GM19397 (cell line): ENCODE results near the gene SPATA6L.
A peak's percentile ranks its signal among the peaks of the same experiment; 100 is the strongest.

Experiments
- ATAC-seq: cut with Tn5 transposase; IDR thresholded peaks from one replicate; pipeline ENCODE4 v1.9.1; 2021; ENCODE audit warnings: mild to moderate bottlenecking, moderate library complexity; ENCODE audit not compliant: unreplicated experiment

Gene SPATA6L

GRCh38 chr9:4590430-4591122 is 75.7 kb downstream of the SPATA6L start:
- ATAC-seq = no peak

- no peak for ATAC-seq
These were observed 77.6 kb downstream of the SPATA6L start for GRCh38 chr9:4588721-4589120.

- no peak for ATAC-seq
These were observed 81.1 kb downstream of the SPATA6L start for GRCh38 chr9:4585135-4585534.

- no peak for ATAC-seq
These were observed 81.6 kb downstream of the SPATA6L start for GRCh38 chr9:4584636-4585035.

- no peak for ATAC-seq
These were observed 83.3 kb downstream of the SPATA6L start for GRCh38 chr9:4583001-4583400.

GRCh38 chr9:4581861-4582565 is 84.3 kb downstream of the SPATA6L start:
- no peak for ATAC-seq

- ATAC-seq = no peak
These were observed 85.1 kb downstream of the SPATA6L start for GRCh38 chr9:4581035-4581760.

- no peak for ATAC-seq
These were observed 87.3 kb downstream of the SPATA6L start for GRCh38 chr9:4579001-4579400.

- ATAC-seq = no peak
These were observed 89.8 kb downstream of the SPATA6L start for GRCh38 chr9:4576448-4576847.

- no peak for ATAC-seq
These were observed 90.3 kb downstream of the SPATA6L start for GRCh38 chr9:4575997-4576396.

- peak; percentile 72 for ATAC-seq
These were observed 91.5 kb downstream of the SPATA6L start for GRCh38 chr9:4574657-4575243.

GRCh38 chr9:4573634-4574389 is 92.5 kb downstream of the SPATA6L start:
- ATAC-seq = no peak

- no peak for ATAC-seq
These were observed 93.1 kb downstream of the SPATA6L start for GRCh38 chr9:4573176-4573575.

GRCh38 chr9:4572184-4572826 is 94.0 kb downstream of the SPATA6L start:
- no peak for ATAC-seq

GRCh38 chr9:4569101-4569500 is 97.2 kb downstream of the SPATA6L start:
- no peak for ATAC-seq

GRCh38 chr9:4567601-4568000 is 98.7 kb downstream of the SPATA6L start:
- no peak for ATAC-seq

GRCh38 chr9:4566806-4567205 is 99.5 kb downstream of the SPATA6L start:
- ATAC-seq = no peak

- ATAC-seq = no peak
These were observed 103.2 kb downstream of the SPATA6L start for GRCh38 chr9:4563105-4563504.

- ATAC-seq = peak; percentile 83
These were observed 106.8 kb downstream of the SPATA6L start for GRCh38 chr9:4559261-4560182.
